GM21367 (cell line): ENCODE measurements around the gene ARHGEF18.
"Not testable (repeated sequence)": the region's sequence is repeated elsewhere in the genome, so short reads cannot be mapped to it uniquely, and the experiment has no call there.

ENCODE experiments used
- ATAC-seq: cut with Tn5 transposase; IDR thresholded peaks from one replicate; pipeline ENCODE4 v1.9.1; 2021; ENCODE audit not compliant: unreplicated experiment

The ARHGEF18 gene

GRCh38 chr19:7348587-7349230, at the start of gene ARHGEF18:
ARHGEF18 (plus strand) TSS chr19:7348937; CDS start chr19:7362891, 13,954 bp downstream.
- ATAC-seq, result no peak

- no peak for ATAC-seq
These were observed 47.2 kb upstream of the ARHGEF18 start for GRCh38 chr19:7301525-7301924.

- ATAC-seq, result no peak
These were observed 45.3 kb upstream of the ARHGEF18 start for GRCh38 chr19:7303470-7303869.

GRCh38 chr19:7304200-7304599, 44.5 kb upstream of the ARHGEF18 start:
- ATAC-seq, result no peak

GRCh38 chr19:7307590-7308218, 41.0 kb upstream of the ARHGEF18 start:
- ATAC-seq, result no peak

GRCh38 chr19:7308327-7308726, 40.4 kb upstream of the ARHGEF18 start:
- not testable (repeated sequence) for ATAC-seq

- no peak for ATAC-seq
These were observed 36.8 kb upstream of the ARHGEF18 start for GRCh38 chr19:7311911-7312310.

- no peak for ATAC-seq
These were observed 35.9 kb upstream of the ARHGEF18 start for GRCh38 chr19:7312816-7313215.

- ATAC-seq, result no peak
These were observed 30.6 kb upstream of the ARHGEF18 start for GRCh38 chr19:7318176-7318575.

GRCh38 chr19:7326105-7326877, 22.4 kb upstream of the ARHGEF18 start:
- no peak for ATAC-seq

- no peak for ATAC-seq
These were observed 20.9 kb upstream of the ARHGEF18 start for GRCh38 chr19:7327802-7328201.

GRCh38 chr19:7328647-7329046, 20.1 kb upstream of the ARHGEF18 start:
- ATAC-seq, result no peak

GRCh38 chr19:7331446-7331845, 17.3 kb upstream of the ARHGEF18 start:
- ATAC-seq, result no peak

- no peak for ATAC-seq
These were observed 15.3 kb upstream of the ARHGEF18 start for GRCh38 chr19:7333198-7334118.

- no peak for ATAC-seq
These were observed 12.3 kb upstream of the ARHGEF18 start for GRCh38 chr19:7336321-7336973.

- ATAC-seq, result peak; percentile 49
These were observed 11.2 kb upstream of the ARHGEF18 start for GRCh38 chr19:7337380-7338194.

GRCh38 chr19:7340959-7341837, 7.5 kb upstream of the ARHGEF18 start:
- no peak for ATAC-seq

GRCh38 chr19:7342143-7342542, 6.6 kb upstream of the ARHGEF18 start:
- ATAC-seq, result no peak
